ENCODE measurements around the gene USP13. TPM values are rescaled to one million over a fixed set of nuclear protein-coding genes. Genes with fewer than 3 reads are reported as not detected.

The USP13 gene
- total RNA-seq, 3 donors from 2014 or later, result 11.4 to 17.3 (median 11.8) TPM

DNA sequence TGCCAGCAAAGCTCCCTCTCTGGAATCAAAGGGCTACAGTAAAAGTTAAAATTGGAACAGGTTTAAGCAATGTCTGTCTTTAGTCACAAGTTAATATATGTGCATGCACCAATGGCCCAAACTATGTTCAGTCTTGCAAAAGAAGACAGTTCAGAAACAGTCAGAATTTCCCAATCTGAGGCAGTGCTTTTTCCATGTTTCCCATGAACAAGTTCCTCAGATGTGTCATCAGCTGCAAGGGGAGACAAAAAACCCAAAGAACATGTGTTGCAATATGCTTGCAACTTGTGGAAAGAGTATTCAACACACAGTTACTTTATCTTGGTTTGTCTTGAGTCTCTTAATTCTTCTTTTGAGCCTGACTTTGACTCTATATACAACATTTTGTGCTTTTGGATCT lies 148.4 kb downstream of the USP13 start:
- Histone ChIP-seq H3K27me3 (no peaks in the 10 kb centered on the region), H3K4me3 (no peak overlapping the region), H3K27ac (no peak overlapping the region), H3K4me1 (no peaks in the 10 kb centered on the region), H3K9me3 (no peaks in the 10 kb centered on the region), H3K36me3 (no peaks in the 10 kb centered on the region)
- intact Hi-C loops (cut with DNase I; ENCODE audit: low total_unique reads), result no loop called here
- no peak for DNase-seq (ENCODE audit: low spot score in 2 of 2)
- TF ChIP-seq POLR2AphosphoS5 (IDR thresholded peaks at IDR 0.05), result no peak
- no peak for TF ChIP-seq CTCF (IDR thresholded peaks at IDR 0.05)
- no peak for TF ChIP-seq POLR2A (IDR thresholded peaks at IDR 0.05)

DNA sequence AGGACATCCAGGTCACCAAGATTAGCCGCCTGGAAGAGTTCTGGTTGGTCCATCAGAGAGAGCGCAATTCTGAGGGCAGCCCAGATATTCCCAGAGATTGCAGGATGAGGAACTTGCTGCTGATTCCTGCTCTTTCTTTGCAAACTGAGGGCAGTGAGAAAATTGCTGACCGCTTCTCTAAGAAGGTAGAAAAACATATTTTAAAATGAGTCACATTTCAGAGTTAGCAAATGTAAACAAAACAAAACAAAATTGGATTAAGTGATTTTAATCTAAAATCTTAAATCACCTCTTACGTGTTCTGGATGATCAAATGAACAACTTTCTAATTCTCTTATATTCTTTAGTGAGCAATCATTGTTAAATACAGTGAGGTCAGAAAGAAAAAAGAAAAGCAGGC lies 149.0 kb downstream of the USP13 start:
- no peaks in the 10 kb centered on the region for H3K4me1 ChIP-seq
- H3K27me3 ChIP-seq, result no peaks in the 10 kb centered on the region
- no peak overlapping the region for H3K4me3 ChIP-seq
- DNase-seq (ENCODE audit: low spot score in 2 of 2), result no peak
- H3K27ac ChIP-seq, result no peak overlapping the region
- no peaks in the 10 kb centered on the region for H3K36me3 ChIP-seq
- TF ChIP-seq POLR2A (IDR thresholded peaks at IDR 0.05) (no peak), CTCF (IDR thresholded peaks at IDR 0.05) (no peak), POLR2AphosphoS5 (IDR thresholded peaks at IDR 0.05) (no peak)
- H3K9me3 ChIP-seq, result no peaks in the 10 kb centered on the region
- intact Hi-C loops (cut with DNase I; ENCODE audit: low total_unique reads), result no loop called here

GRCh38 chr3:179806177-179806576 lies 153.3 kb downstream of the USP13 start:
- TF ChIP-seq POLR2AphosphoS5 (IDR thresholded peaks at IDR 0.05) (no peak), CTCF (IDR thresholded peaks at IDR 0.05) (no peak)
- Histone ChIP-seq H3K4me1 (no peaks in the 10 kb centered on the region), H3K4me3 (no peak overlapping the region), H3K36me3 (no peaks in the 10 kb centered on the region), H3K27ac (no peak overlapping the region), H3K27me3 (no peaks in the 10 kb centered on the region), H3K9me3 (no peaks in the 10 kb centered on the region)
- no peak for DNase-seq (ENCODE audit: low spot score in 2 of 2)
- intact Hi-C loops (cut with DNase I; ENCODE audit: low total_unique reads), result loop anchor here (5.0 kb wide), 1 partner anchor 384 kb away; no protein-coding TSS in a partner anchor

DNA sequence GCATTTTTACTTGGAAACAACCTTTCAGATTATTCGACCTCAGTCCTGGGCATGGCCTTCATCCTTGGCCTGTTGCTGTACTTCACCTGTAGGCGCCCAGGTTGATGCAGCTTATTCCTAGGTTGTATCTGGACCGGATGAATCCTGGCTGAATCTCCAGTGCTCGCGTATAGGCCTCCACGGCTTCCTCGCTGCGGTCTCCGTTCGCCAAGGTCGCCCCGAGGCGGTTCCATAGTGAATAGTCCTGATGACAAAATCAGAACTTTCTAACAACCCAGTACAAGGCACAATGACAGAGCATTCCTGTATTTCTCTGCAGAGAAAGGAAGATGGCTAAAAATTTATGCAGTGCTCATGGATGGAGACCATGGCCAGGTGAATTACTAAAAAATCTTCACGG lies 154.7 kb downstream of the USP13 start:
- no peak overlapping the region for H3K4me3 ChIP-seq
- H3K4me1 ChIP-seq, result no peaks in the 10 kb centered on the region
- DNase-seq (ENCODE audit: low spot score in 2 of 2), result no peak
- no peak overlapping the region for H3K27ac ChIP-seq
- intact Hi-C loops (cut with DNase I; ENCODE audit: low total_unique reads), result loop anchor here (5.0 kb wide), 1 partner anchor 385 kb away; no protein-coding TSS in a partner anchor
- H3K27me3 ChIP-seq, result no peaks in the 10 kb centered on the region
- no peaks in the 10 kb centered on the region for H3K9me3 ChIP-seq
- no peaks in the 10 kb centered on the region for H3K36me3 ChIP-seq
- TF ChIP-seq CTCF (IDR thresholded peaks at IDR 0.05) (no peak), POLR2A (IDR thresholded peaks at IDR 0.05) (no peak), POLR2AphosphoS5 (IDR thresholded peaks at IDR 0.05) (no peak)

GRCh38 chr3:179809639-179810038 lies 156.8 kb downstream of the USP13 start:
- H3K9me3 ChIP-seq, result no peaks in the 10 kb centered on the region
- no peaks in the 10 kb centered on the region for H3K36me3 ChIP-seq
- no peak overlapping the region for H3K4me3 ChIP-seq
- H3K27ac ChIP-seq, result no peak overlapping the region
- intact Hi-C loops (cut with DNase I; ENCODE audit: low total_unique reads), result loop anchor here (5.0 kb wide), 1 partner anchor 387 kb away; no protein-coding TSS in a partner anchor
- no peak for DNase-seq (ENCODE audit: low spot score in 2 of 2)
- TF ChIP-seq CTCF (IDR thresholded peaks at IDR 0.05) (no peak), POLR2AphosphoS5 (IDR thresholded peaks at IDR 0.05) (no peak), POLR2A (IDR thresholded peaks at IDR 0.05) (no peak)
- H3K27me3 ChIP-seq, result no peaks in the 10 kb centered on the region
- no peaks in the 10 kb centered on the region for H3K4me1 ChIP-seq
